ENCODE data around the gene NAGK. TPM values are rescaled to one million over a fixed set of nuclear protein-coding genes. Genes with fewer than 3 reads are reported as not detected.

The NAGK gene
- total RNA-seq, 1 donor from 2014 or later, result 138 TPM

DNA sequence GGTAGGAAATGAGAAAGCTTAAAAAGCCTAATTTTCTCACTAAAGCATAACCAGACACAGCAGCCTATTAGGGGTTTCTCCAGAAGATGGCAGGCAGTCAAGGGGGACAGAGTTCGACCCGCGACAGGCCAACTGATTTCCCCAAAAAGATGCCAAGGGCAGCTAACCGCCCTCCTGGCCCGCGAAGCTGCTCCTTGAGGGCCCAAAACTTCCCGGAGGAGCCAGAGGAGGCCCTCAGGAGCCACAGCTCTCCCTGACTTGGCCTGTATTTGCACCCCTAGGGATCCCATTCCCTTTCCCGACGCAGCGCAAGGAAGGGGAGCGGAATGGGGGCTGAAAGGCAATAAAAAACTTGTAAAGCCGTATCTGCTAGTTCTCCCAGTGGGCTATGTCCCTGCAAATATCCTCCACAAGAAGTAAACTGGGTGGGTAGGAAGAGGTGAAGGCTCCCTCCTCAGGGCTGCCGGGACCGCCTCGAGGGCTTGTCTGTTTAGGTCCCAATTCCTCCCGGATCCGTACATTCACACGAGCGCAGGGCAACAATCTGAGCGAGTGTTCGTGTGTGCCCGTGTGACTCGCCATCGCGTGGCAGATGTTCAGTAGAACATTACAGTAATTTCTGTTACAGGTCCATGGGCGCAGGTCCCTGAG is 756 bp upstream of the NAGK start:
- H3K36me3 ChIP-seq (ENCODE audit: control insufficient read depth, insufficient read depth, low read length), result no peaks in the 10 kb centered on the region
- H3K27me3 ChIP-seq (ENCODE audit: control insufficient read depth, insufficient read depth, low read length), result no peaks in the 10 kb centered on the region
- no peak for DNase-seq (ENCODE audit: low read depth)
- TF ChIP-seq, protein P1, sequence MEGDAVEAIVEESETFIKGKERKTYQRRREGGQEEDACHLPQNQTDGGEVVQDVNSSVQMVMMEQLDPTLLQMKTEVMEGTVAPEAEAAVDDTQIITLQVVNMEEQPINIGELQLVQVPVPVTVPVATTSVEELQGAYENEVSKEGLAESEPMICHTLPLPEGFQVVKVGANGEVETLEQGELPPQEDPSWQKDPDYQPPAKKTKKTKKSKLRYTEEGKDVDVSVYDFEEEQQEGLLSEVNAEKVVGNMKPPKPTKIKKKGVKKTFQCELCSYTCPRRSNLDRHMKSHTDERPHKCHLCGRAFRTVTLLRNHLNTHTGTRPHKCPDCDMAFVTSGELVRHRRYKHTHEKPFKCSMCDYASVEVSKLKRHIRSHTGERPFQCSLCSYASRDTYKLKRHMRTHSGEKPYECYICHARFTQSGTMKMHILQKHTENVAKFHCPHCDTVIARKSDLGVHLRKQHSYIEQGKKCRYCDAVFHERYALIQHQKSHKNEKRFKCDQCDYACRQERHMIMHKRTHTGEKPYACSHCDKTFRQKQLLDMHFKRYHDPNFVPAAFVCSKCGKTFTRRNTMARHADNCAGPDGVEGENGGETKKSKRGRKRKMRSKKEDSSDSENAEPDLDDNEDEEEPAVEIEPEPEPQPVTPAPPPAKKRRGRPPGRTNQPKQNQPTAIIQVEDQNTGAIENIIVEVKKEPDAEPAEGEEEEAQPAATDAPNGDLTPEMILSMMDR (IDR thresholded peaks at IDR 0.05; ENCODE audit: insufficient read depth, low read length, poor library complexity, severe bottlenecking), result peak; percentile 5
- H3K4me3 ChIP-seq (ENCODE audit: low read depth, low read length), result peak overlapping the region; percentile 72

DNA sequence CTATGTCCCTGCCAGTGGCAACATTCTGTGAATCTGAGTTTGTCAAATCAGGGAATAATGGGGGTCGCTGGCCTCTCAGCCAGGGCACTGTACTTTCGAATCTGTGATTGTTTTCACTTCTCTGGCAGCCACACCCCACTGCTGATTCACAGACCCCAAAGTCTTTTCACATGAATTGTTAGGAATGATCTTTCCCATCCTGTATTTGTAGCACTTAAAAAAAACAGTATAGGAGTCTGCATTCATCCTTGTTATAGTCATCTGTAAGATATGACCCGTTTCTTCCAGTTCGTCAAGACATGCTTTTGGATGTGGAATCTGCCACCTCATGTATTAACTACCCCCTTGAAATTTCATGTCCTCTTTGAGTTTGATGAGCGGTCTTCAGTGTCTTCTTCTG is 928 bp downstream of the NAGK start:
- Histone ChIP-seq H3K4me3 (ENCODE audit: low read depth, low read length) (peak overlapping the region; percentile 72), H3K36me3 (ENCODE audit: control insufficient read depth, insufficient read depth, low read length) (peaks cover 1% of the 10 kb centered on the region), H3K27me3 (ENCODE audit: control insufficient read depth, insufficient read depth, low read length) (no peaks in the 10 kb centered on the region)
- no peak for DNase-seq (ENCODE audit: low read depth)
- TF ChIP-seq, protein P1 (IDR thresholded peaks at IDR 0.05; ENCODE audit: insufficient read depth, low read length, poor library complexity, severe bottlenecking), result no peak

DNA sequence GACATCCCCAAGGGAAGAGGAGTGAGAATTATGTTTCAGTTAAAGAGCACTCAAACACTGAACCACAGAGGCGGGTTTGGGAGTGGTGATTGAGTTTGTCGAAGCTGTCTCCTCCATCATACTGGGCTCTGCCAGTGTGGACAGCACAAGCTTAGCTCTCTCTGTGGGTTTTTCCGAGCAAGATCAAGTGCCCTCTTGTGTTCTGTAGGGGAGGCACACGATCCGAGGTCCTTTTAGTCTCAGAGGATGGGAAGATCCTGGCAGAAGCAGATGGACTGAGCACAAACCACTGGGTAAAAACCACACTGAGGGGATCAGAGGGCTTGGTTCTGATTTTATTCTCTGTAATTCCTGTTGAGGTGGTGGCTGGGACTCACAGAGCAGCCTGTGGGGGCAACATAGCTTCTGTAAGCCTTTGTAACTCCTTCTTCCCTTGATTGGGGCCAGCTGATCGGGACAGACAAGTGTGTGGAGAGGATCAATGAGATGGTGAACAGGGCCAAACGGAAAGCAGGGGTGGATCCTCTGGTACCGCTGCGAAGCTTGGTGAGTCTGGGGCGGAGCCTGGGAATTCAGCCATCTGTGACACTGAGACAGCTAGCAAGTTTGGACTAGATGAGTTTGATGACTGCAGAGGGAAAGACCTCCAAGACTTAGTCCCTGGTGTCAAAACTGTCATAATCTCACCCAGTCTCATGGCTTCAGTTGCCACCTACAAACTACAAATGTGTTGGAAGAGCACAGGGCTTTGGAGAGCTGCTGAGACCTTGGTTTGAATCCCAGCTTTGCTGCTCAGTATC is 2.0 kb downstream of the NAGK start:
- Histone ChIP-seq H3K27me3 (ENCODE audit: control insufficient read depth, insufficient read depth, low read length) (no peaks in the 10 kb centered on the region), H3K36me3 (ENCODE audit: control insufficient read depth, insufficient read depth, low read length) (peaks cover 1% of the 10 kb centered on the region), H3K4me3 (ENCODE audit: low read depth, low read length) (no peak overlapping the region)
- no peak for DNase-seq (ENCODE audit: low read depth)
- TF ChIP-seq, protein P1 (IDR thresholded peaks at IDR 0.05; ENCODE audit: insufficient read depth, low read length, poor library complexity, severe bottlenecking), result no peak

DNA sequence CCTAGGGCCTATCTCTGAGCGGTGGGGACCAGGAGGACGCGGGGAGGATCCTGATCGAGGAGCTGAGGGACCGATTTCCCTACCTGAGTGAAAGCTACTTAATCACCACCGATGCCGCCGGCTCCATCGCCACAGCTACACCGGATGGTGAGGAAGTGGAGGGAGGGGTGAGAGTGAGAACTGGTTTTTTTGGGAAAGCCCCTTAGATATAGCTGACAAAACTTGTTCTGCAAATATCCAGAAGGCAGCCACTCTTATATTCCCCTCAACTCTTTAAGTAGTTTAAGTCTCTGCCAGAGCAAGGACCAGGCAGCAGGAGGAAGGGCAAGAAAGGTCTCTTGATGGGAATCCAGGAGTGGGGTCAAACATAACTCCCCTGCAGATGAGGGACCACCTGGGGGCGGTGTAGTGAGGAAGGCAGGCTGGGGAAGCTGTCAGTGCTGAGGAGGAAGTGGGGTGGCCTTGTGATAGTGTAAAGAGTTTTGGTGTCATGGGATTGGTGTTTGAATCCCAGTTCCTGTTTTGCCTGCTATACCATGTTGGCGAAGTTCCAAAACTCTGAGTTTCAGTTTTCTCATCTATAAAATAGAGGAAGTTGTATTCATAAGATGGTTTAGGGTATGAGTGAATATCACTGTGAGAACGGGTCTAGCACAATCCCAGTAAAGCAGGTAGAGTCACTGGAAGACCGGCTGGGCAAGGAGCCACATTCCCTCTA is 3.4 kb downstream of the NAGK start:
- H3K36me3 ChIP-seq (ENCODE audit: control insufficient read depth, insufficient read depth, low read length), result peaks cover 1% of the 10 kb centered on the region
- TF ChIP-seq, protein P1 (IDR thresholded peaks at IDR 0.05; ENCODE audit: insufficient read depth, low read length, poor library complexity, severe bottlenecking), result no peak
- DNase-seq (ENCODE audit: low read depth), result no peak
- H3K4me3 ChIP-seq (ENCODE audit: low read depth, low read length), result no peak overlapping the region
- no peaks in the 10 kb centered on the region for H3K27me3 ChIP-seq (ENCODE audit: control insufficient read depth, insufficient read depth, low read length)

DNA sequence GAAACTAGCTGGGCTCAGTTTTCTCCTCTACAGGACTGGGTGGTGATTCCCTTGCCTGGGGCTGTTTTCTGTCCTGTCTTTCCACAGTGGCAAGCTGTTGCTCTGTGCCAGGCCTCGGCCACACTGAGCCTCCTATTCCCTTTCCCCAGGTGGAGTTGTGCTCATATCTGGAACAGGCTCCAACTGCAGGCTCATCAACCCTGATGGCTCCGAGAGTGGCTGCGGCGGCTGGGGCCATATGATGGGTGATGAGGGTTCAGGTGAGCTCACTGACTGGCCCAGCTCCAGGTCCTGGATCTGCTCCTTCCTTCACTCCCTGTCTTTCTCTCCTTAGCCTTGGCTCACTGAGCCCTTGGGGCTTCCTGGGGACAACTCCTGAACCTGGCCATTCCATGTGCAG is 4.0 kb downstream of the NAGK start:
- peaks cover 1% of the 10 kb centered on the region for H3K36me3 ChIP-seq (ENCODE audit: control insufficient read depth, insufficient read depth, low read length)
- no peak overlapping the region for H3K4me3 ChIP-seq (ENCODE audit: low read depth, low read length)
- H3K27me3 ChIP-seq (ENCODE audit: control insufficient read depth, insufficient read depth, low read length), result no peaks in the 10 kb centered on the region
- no peak for DNase-seq (ENCODE audit: low read depth)
- TF ChIP-seq, protein P1 (IDR thresholded peaks at IDR 0.05; ENCODE audit: insufficient read depth, low read length, poor library complexity, severe bottlenecking), result no peak

All from kidney epithelial cell (primary cell).